T-helper 2 cell treated with Interferon-gamma antibody and Interleukin-4, amounts not matched to agents 100 ng/mL and 5 ng/mL, for 36 hours (primary cell): ENCODE results near the gene MOSMO. TPM values are rescaled to one million over a fixed set of nuclear protein-coding genes. Genes with fewer than 3 reads are reported as not detected.
"Not testable (repeated sequence)": the region's sequence is repeated elsewhere in the genome, so short reads cannot be mapped to it uniquely, and the experiment has no call there.

Source experiments
- intact Hi-C: fragments of 100-400 bp; cut with micrococcal nuclease; formaldehyde crosslinking; loops from one replicate; pipeline ENCODE4 v1.15.1; 2023
- total RNA-seq: library from RNA; stranded (reverse); gene quantifications from 2 replicates; pipeline ENCODE4 v1.2.3, GENCODE V29; 2022

The MOSMO gene
- total RNA-seq, 1 donor from 2014 or later: 12.9 TPM

GRCh38 chr16:22002047-22002446, 5.9 kb upstream of the MOSMO start:
- intact Hi-C loops: not testable (repeated sequence)

GRCh38 chr16:22003195-22003594, 4.7 kb upstream of the MOSMO start:
- intact Hi-C loops: no loop called here

GRCh38 chr16:22004341-22004740, 3.6 kb upstream of the MOSMO start:
- intact Hi-C loops: no loop called here

GRCh38 chr16:22005746-22006145, 2.2 kb upstream of the MOSMO start:
- intact Hi-C loops: no loop called here

GRCh38 chr16:22006636-22007035, 1.3 kb upstream of the MOSMO start:
- intact Hi-C loops: no loop called here

- intact Hi-C loops: no loop called here
These were observed 777 bp upstream of the MOSMO start for GRCh38 chr16:22007159-22007508.

- intact Hi-C loops: no loop called here
These were observed 526 bp downstream of the MOSMO start for GRCh38 chr16:22008215-22009059.

- intact Hi-C loops: no loop called here
These were observed 3.0 kb downstream of the MOSMO start for GRCh38 chr16:22010902-22011301.

- intact Hi-C loops: no loop called here
These were observed 4.3 kb downstream of the MOSMO start for GRCh38 chr16:22012241-22012640.

GRCh38 chr16:22013486-22013885, 5.6 kb downstream of the MOSMO start:
- intact Hi-C loops: no loop called here

- intact Hi-C loops: no loop called here
These were observed 6.5 kb downstream of the MOSMO start for GRCh38 chr16:22014271-22014873.

GRCh38 chr16:22016927-22017326, 9.0 kb downstream of the MOSMO start:
- intact Hi-C loops: no loop called here

- intact Hi-C loops: no loop called here
These were observed 10.6 kb downstream of the MOSMO start for GRCh38 chr16:22018559-22018958.

- intact Hi-C loops: no loop called here
These were observed 14.2 kb downstream of the MOSMO start for GRCh38 chr16:22022151-22022550.

GRCh38 chr16:22023505-22023904, 15.6 kb downstream of the MOSMO start:
- intact Hi-C loops: no loop called here

- intact Hi-C loops: not testable (repeated sequence)
These were observed 16.9 kb downstream of the MOSMO start for GRCh38 chr16:22024785-22025184.

- intact Hi-C loops: no loop called here
These were observed 19.7 kb downstream of the MOSMO start for GRCh38 chr16:22027633-22028032.

- intact Hi-C loops: no loop called here
These were observed 21.7 kb downstream of the MOSMO start for GRCh38 chr16:22029632-22030031.

- intact Hi-C loops: no loop called here
These were observed 22.3 kb downstream of the MOSMO start for GRCh38 chr16:22030087-22030812.

GRCh38 chr16:22031483-22032083, 23.7 kb downstream of the MOSMO start:
- intact Hi-C loops: no loop called here

GRCh38 chr16:22034503-22034902, 26.6 kb downstream of the MOSMO start:
- intact Hi-C loops: no loop called here

- intact Hi-C loops: no loop called here
These were observed 27.2 kb downstream of the MOSMO start for GRCh38 chr16:22035153-22035552.
